ENCODE data around the gene DKKL1. TPM values are rescaled to one million over a fixed set of nuclear protein-coding genes. Genes with fewer than 3 reads are reported as not detected.

Gene DKKL1
- total and polyA plus RNA-seq, 10 donors, result 0.57 to 1.1 (median 0.68) TPM; not detected in 6

DNA sequence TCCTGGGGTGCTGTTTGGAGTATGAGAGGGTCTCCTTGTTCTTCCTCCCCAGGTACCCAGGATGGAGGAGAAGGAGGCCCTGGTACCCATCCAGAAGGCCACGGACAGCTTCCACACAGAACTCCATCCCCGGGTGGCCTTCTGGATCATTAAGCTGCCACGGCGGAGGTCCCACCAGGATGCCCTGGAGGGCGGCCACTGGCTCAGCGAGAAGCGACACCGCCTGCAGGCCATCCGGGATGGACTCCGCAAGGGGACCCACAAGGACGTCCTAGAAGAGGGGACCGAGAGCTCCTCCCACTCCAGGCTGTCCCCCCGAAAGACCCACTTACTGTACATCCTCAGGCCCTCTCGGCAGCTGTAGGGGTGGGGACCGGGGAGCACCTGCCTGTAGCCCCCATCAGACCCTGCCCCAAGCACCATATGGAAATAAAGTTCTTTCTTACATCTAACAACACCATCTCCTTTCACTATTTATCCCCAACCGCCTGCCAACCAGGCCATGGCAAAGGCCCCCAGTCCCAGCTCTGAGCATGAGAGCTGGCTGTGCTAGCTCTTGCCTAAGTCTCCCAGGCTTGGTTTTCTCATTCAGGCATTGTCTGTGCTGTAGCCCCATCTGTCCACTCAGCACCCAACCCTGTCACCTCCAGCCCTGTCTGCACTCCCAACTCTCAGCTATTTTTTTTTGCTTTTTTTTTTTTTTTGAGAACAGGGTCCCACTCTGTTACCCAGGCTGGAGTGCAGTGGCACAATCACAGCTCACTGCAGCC is 11.2 kb downstream of the DKKL1 start:
- intact Hi-C loops (cut with DNase I; ENCODE audit: low total_unique reads), result no loop called here
- H3K4me1 ChIP-seq, result no peaks in the 10 kb centered on the region
- no peaks in the 10 kb centered on the region for H3K36me3 ChIP-seq

DNA sequence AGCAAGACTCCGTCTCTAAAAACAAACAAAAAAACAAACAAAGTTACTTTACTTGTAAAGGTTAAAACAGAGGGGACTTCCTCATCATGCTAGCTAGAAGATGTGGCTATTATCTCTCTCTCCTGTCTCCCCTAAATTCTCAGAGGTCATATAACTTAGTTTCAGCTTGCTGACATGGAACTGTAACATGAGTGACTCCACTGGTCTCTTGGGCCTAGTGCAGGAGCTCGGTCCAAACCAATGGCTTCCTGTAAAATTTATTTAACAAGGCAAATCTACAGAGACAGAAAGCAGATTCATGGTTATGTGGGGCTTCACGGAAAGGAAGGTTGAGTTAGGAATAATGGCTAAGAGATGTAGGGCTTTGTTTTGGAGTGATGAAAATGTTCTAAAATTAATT is 14.8 kb downstream of the DKKL1 start:
- no peaks in the 10 kb centered on the region for H3K4me1 ChIP-seq
- H3K36me3 ChIP-seq, result no peaks in the 10 kb centered on the region
- TF ChIP-seq POLR2AphosphoS5 (IDR thresholded peaks at IDR 0.05) (no peak), POLR2A (IDR thresholded peaks at IDR 0.05) (no peak)
- TF ChIP-seq, protein P1, sequence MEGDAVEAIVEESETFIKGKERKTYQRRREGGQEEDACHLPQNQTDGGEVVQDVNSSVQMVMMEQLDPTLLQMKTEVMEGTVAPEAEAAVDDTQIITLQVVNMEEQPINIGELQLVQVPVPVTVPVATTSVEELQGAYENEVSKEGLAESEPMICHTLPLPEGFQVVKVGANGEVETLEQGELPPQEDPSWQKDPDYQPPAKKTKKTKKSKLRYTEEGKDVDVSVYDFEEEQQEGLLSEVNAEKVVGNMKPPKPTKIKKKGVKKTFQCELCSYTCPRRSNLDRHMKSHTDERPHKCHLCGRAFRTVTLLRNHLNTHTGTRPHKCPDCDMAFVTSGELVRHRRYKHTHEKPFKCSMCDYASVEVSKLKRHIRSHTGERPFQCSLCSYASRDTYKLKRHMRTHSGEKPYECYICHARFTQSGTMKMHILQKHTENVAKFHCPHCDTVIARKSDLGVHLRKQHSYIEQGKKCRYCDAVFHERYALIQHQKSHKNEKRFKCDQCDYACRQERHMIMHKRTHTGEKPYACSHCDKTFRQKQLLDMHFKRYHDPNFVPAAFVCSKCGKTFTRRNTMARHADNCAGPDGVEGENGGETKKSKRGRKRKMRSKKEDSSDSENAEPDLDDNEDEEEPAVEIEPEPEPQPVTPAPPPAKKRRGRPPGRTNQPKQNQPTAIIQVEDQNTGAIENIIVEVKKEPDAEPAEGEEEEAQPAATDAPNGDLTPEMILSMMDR (IDR thresholded peaks at IDR 0.05 in 8 of 11, conservative IDR thresholded peaks at IDR 0.05 in 3 of 11), result no peak
- H3K9me3 ChIP-seq, result peaks cover 0 to 19% (median 11%) of the 10 kb centered on the region in 8 donors
- H3K4me3 ChIP-seq, result no peak overlapping the region
- H3K27ac ChIP-seq, result no peak overlapping the region
- 74 to 94% (median 81%) methylated on average over 3 of the region's 3 CpGs for whole genome bisulfite sequencing, 5 donors
- intact Hi-C loops (cut with DNase I; ENCODE audit: low total_unique reads), result no loop called here
- H3K27me3 ChIP-seq (replicated peaks in 1 of 7), result no peaks in the 10 kb centered on the region
- DNase-seq, result no peak

More for the DNA sequence above, 11.2 kb downstream of the DKKL1 start:
- 86 to 90% (median 88%) methylated on average over 16 of the region's 16 CpGs for WGBS, 5 donors
- peaks cover 0 to 8% (median 6%) of the 10 kb centered on the region in 8 donors for H3K9me3 ChIP-seq
- no peak overlapping the region for H3K4me3 ChIP-seq
- H3K27ac ChIP-seq, result no peak overlapping the region
- TF ChIP-seq POLR2A (IDR thresholded peaks at IDR 0.05), result no peak
- H3K27me3 ChIP-seq (replicated peaks in 1 of 7), result no peaks in the 10 kb centered on the region
- DNase-seq, result no peak

DNA sequence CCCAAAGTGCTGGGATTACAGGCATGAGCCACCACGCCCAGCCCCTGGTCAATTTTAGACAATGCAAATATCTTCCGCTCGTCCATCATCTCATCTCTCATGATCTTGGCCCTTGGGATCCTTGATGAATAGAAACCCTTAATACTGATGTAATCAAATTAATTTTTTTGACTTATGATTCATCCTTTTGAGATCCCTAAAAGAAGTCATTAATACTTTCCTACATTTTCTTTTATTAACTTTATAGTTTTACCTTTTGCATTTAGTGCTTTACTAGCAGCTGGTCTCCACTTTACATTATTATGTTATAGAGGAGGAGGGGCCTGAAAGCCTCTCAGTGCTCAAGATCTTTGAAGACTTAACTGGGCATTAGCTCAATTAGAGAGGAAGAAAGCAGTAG is 16.7 kb downstream of the DKKL1 start:
- intact Hi-C loops (cut with DNase I; ENCODE audit: low total_unique reads), result no loop called here
- no peak for TF ChIP-seq POLR2A (IDR thresholded peaks at IDR 0.05)
- TF ChIP-seq POLR2AphosphoS5 (IDR thresholded peaks at IDR 0.05), result no peak
- TF ChIP-seq, protein P1 (IDR thresholded peaks at IDR 0.05 in 8 of 11, conservative IDR thresholded peaks at IDR 0.05 in 3 of 11), result no peak
- Histone ChIP-seq H3K36me3 (no peaks in the 10 kb centered on the region), H3K4me1 (no peaks in the 10 kb centered on the region), H3K4me3 (no peak overlapping the region), H3K27me3 (replicated peaks in 1 of 7) (no peaks in the 10 kb centered on the region), H3K9me3 (peaks cover 0 to 19% (median 11%) of the 10 kb centered on the region in 8 donors), H3K27ac (no peak overlapping the region)
- DNase-seq, result no peak
- 80 to 91% (median 85%) methylated on average over 3 of the region's 3 CpGs for WGBS, 5 donors

DNA sequence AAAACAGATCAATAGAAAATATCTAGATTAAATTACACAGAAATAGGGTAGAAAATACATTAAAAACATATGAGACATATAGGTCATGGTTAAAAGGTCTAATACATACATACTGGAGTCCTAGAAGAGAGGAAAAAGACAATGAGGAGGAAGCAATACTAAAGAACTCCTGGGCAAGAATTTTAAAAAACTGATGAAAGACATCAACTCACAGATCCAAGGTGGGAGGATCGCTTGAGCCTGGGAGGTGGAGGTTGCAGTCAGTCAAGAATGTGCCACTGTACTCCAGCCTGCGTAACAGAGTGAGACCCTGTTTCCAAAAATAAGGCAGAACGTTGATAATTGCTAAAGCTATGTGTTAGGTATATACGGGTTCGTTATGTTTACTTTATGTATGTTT is 19.0 kb downstream of the DKKL1 start:
- no peak for DNase-seq
- peaks cover 0 to 19% (median 11%) of the 10 kb centered on the region in 8 donors for H3K9me3 ChIP-seq
- H3K4me1 ChIP-seq, result peaks cover 0 to 7% (median 0%) of the 10 kb centered on the region in 6 donors
- H3K36me3 ChIP-seq, result no peaks in the 10 kb centered on the region
- intact Hi-C loops (cut with DNase I; ENCODE audit: low total_unique reads), result no loop called here
- H3K27ac ChIP-seq, result no peak overlapping the region
- H3K27me3 ChIP-seq (replicated peaks in 1 of 7), result peaks cover 0 to under 1% (median 0%) of the 10 kb centered on the region in 7 donors
- 90 to 94% (median 93%) methylated on average over 5 of the region's 5 CpGs for WGBS, 5 donors
- H3K4me3 ChIP-seq, result no peak overlapping the region
- TF ChIP-seq POLR2AphosphoS5 (IDR thresholded peaks at IDR 0.05) (no peak), POLR2A (IDR thresholded peaks at IDR 0.05) (no peak)
- TF ChIP-seq, protein P1 (IDR thresholded peaks at IDR 0.05 in 8 of 11, conservative IDR thresholded peaks at IDR 0.05 in 3 of 11), result no peak

All from spleen (tissue), 11 donors.